HepG2 (cell line): ENCODE measurements around the gene TCAIM. TPM values are rescaled to one million over a fixed set of nuclear protein-coding genes. Genes with fewer than 3 reads are reported as not detected.

Source experiments
- ATAC-seq: fragments of 200-7000 bp; cut with Tn5 transposase; 3 replicates; pipeline ENCODE4 v1.9.1; 2020; ENCODE audit warnings: mild to moderate bottlenecking, moderate library complexity
- BruUV-seq: library from RNA; stranded (reverse); fragments of 400-500 nt; replicated peaks from 2 replicates; lab custom pipeline; 2021; lab: Mats Ljungman, UMichigan
- CTCF ChIA-PET: fragments of 300-600 bp; formaldehyde crosslinking; extraction: SDS; loops from one replicate; lab custom pipeline; 2021; ENCODE audit warnings: low total read pairs, inconsistent platforms, low intra/inter-chr PET ratio; lab: Yijun Ruan, JAX
- POLR2A ChIA-PET: fragments of 350-600 bp; sonication (Branson Sonifier 250); formaldehyde crosslinking; loops from one replicate; lab custom pipeline; 2020; ENCODE audit warnings: antibody characterized with exemption, inconsistent platforms; lab: Yijun Ruan, JAX
- DNase-seq: peaks from one replicate; pipeline ENCODE4 v3.0.0-alpha.2; 2015; ENCODE audit warnings: low spot score
- FAIRE-seq: peaks from 3 replicates; lab custom pipeline; 2011; peaks lifted over from hg19 to GRCh38; lab: Jason Lieb, UNC
- H2AFZ ChIP-seq: one replicate; pipeline ENCODE4 v1.6.1; 2011; ENCODE audit warnings: low read length, inconsistent platforms
- H3K27ac ChIP-seq: fragments of 300-600 bp; 3 replicates; pipeline ENCODE4 v1.8.0; 2011; ENCODE audit warnings: mixed run types, mild to moderate bottlenecking, mixed read lengths, low read length, inconsistent platforms; ENCODE audit not compliant: insufficient read depth; ENCODE audit errors: extremely low read length
- H3K27me3 ChIP-seq, 2 experiments: fragments of 200-600 bp in 1 of 2; 2 replicates in 1 of 2; 3 replicates in 1 of 2; pipeline versions ENCODE4 v1.6.0 to v1.8.0; 2011; ENCODE audit warnings: low read length in 2 of 2, mild to moderate bottlenecking in 2 of 2, moderate library complexity in 2 of 2, inconsistent platforms in 1 of 2; ENCODE audit not compliant: insufficient read depth in 2 of 2, control insufficient read depth in 1 of 2
- H3K36me3 ChIP-seq, 2 experiments: fragments of 200-600 bp in 1 of 2; replicated peaks in 1 of 2; 2 replicates in 1 of 2; 3 replicates in 1 of 2; pipeline versions ENCODE4 v1.5.1 to v1.8.0; 2011; ENCODE audit warnings: low read length in 2 of 2, inconsistent platforms in 1 of 2; ENCODE audit not compliant: insufficient read depth in 2 of 2, control insufficient read depth in 1 of 2
- H3K4me1 ChIP-seq: 2 replicates; pipeline ENCODE4 v1.5.1; 2012; ENCODE audit warnings: low read length, inconsistent platforms; ENCODE audit not compliant: insufficient read depth
- H3K4me2 ChIP-seq: 2 replicates; pipeline ENCODE4 v1.6.0; 2011; ENCODE audit warnings: low read depth, low read length, inconsistent platforms
- H3K4me3 ChIP-seq, 3 experiments: fragments of 200-600 bp in 1 of 3; sonication (generic), shearing (Covaris generic) in 1 of 3; replicated peaks in 1 of 3; 2 replicates each; pipeline ENCODE4 v1.5.1; 2011 to 2016; ENCODE audit warnings: low read length in 3 of 3, inconsistent platforms in 2 of 3, low read depth in 2 of 3, mild to moderate bottlenecking in 2 of 3, control low read depth in 1 of 3, mixed read lengths in 1 of 3; ENCODE audit not compliant: insufficient read depth in 1 of 3
- H3K79me2 ChIP-seq: one replicate; pipeline ENCODE4 v1.6.1; 2011; ENCODE audit warnings: low read length, inconsistent platforms; ENCODE audit not compliant: insufficient read depth
- H3K9ac ChIP-seq: 2 replicates; pipeline ENCODE4 v1.6.0; 2011; ENCODE audit warnings: mild to moderate bottlenecking, low read depth, low read length, inconsistent platforms; ENCODE audit not compliant: insufficient read depth
- H3K9me3 ChIP-seq: 2 replicates; pipeline ENCODE4 v1.5.1; 2012; ENCODE audit warnings: mild to moderate bottlenecking, low read length
- H4K20me1 ChIP-seq: 2 replicates; pipeline ENCODE4 v1.6.0; 2011; ENCODE audit warnings: inconsistent platforms, mild to moderate bottlenecking, low read length, moderate library complexity; ENCODE audit not compliant: insufficient read depth
- DRAP1 ChIP-seq: IDR thresholded peaks from 2 replicates; pipeline ENCODE4 v1.6.1; 2016; ENCODE audit warnings: missing genetic modification reagents, missing compliant biosample characterization
- ELF3 ChIP-seq: IDR thresholded peaks from 2 replicates; pipeline ENCODE4 v1.6.1; 2016; ENCODE audit warnings: missing genetic modification reagents, missing compliant biosample characterization
- FOSL1 ChIP-seq: sonication (generic); formaldehyde crosslinking; IDR thresholded peaks from 2 replicates; pipeline ENCODE4 v1.9.0; 2021; ENCODE audit warnings: missing genetic modification reagents, borderline replicate concordance
- IKZF1 ChIP-seq: fragments of 450-650 bp; IDR thresholded peaks from 2 replicates; pipeline ENCODE4 v1.7.1; 2016
- KLF6 ChIP-seq: IDR thresholded peaks from 2 replicates; pipeline ENCODE4 v1.8.0; 2016; ENCODE audit warnings: missing biosample characterization, missing genetic modification reagents
- MAZ ChIP-seq, 2 experiments: sonication (generic) in 1 of 2; formaldehyde crosslinking in 1 of 2; IDR thresholded peaks; 2 replicates each; pipeline versions ENCODE4 v1.5.0 to v1.6.1; 2012 to 2020; ENCODE audit warnings: low read depth in 2 of 2, mild to moderate bottlenecking in 2 of 2, borderline replicate concordance in 1 of 2, improper control_type of control experiment in 1 of 2, low read length in 1 of 2, missing genetic modification reagents in 1 of 2, moderate library complexity in 1 of 2
- NFKBIZ ChIP-seq: IDR thresholded peaks from 2 replicates; pipeline ENCODE4 v1.6.1; 2018; ENCODE audit warnings: missing genetic modification reagents, missing compliant biosample characterization
- NPAS2 ChIP-seq: sonication (generic); formaldehyde crosslinking; IDR thresholded peaks from 2 replicates; pipeline ENCODE4 v1.8.0; 2022; ENCODE audit warnings: mild to moderate bottlenecking, missing genetic modification reagents, borderline replicate concordance
- PHF8 ChIP-seq: sonication (generic); formaldehyde crosslinking; IDR thresholded peaks from 2 replicates; pipeline ENCODE4 v1.5.0; 2020; ENCODE audit warnings: missing genetic modification reagents
- RXRB ChIP-seq: IDR thresholded peaks from 2 replicates; pipeline ENCODE4 v1.6.1; 2016; ENCODE audit warnings: borderline replicate concordance, missing genetic modification reagents, missing compliant biosample characterization
- SIX1 ChIP-seq: sonication (generic); formaldehyde crosslinking; IDR thresholded peaks from 2 replicates; pipeline ENCODE4 v1.4.0; 2020; ENCODE audit warnings: missing genetic modification reagents, borderline replicate concordance
- SMAD3 ChIP-seq: sonication (generic); formaldehyde crosslinking; IDR thresholded peaks from 2 replicates; pipeline ENCODE4 v1.4.0; 2020; ENCODE audit warnings: missing genetic modification reagents
- SOX5 ChIP-seq: IDR thresholded peaks from 2 replicates; pipeline ENCODE4 v1.6.1; 2016; ENCODE audit warnings: borderline replicate concordance
- ZBTB25 ChIP-seq: IDR thresholded peaks from 2 replicates; pipeline ENCODE4 v1.6.1; 2018; ENCODE audit warnings: missing genetic modification reagents
- ZKSCAN5 ChIP-seq: sonication (generic); formaldehyde crosslinking; IDR thresholded peaks from 2 replicates; pipeline ENCODE4 v1.5.1; 2020; ENCODE audit warnings: mild to moderate bottlenecking, missing genetic modification reagents
- ZNF292 ChIP-seq: sonication (generic); formaldehyde crosslinking; IDR thresholded peaks from 2 replicates; pipeline ENCODE4 v1.8.1; 2022; ENCODE audit warnings: mild to moderate bottlenecking, low read depth, missing genetic modification reagents, borderline replicate concordance
- ZNF691 ChIP-seq: sonication (generic); formaldehyde crosslinking; IDR thresholded peaks from 2 replicates; pipeline ENCODE4 v1.4.0; 2020; ENCODE audit warnings: missing genetic modification reagents, low read depth, mild to moderate bottlenecking, borderline replicate concordance
- ZNF781 ChIP-seq: sonication (generic); formaldehyde crosslinking; IDR thresholded peaks from 2 replicates; pipeline ENCODE4 v1.5.1; 2020; ENCODE audit warnings: borderline replicate concordance, mild to moderate bottlenecking, missing genetic modification reagents; ENCODE audit errors: not compliant biosample characterization
- ZNF83 ChIP-seq: sonication (generic); formaldehyde crosslinking; IDR thresholded peaks from 2 replicates; pipeline ENCODE4 v1.4.0; 2020; ENCODE audit warnings: missing genetic modification reagents, mild to moderate bottlenecking, borderline replicate concordance
- WGBS: methylation state at CpG from one replicate; pipeline ENCODE4 v1.1.6; 2017; ENCODE audit warnings: low lambda C conversion rate; 5-methylcytosine and 5-hydroxymethylcytosine counted together
- in situ Hi-C: cut with HindIII; loops from 2 replicates; pipeline ENCODE4 v1.10.0; 2017; ENCODE audit warnings: low pct_unique_long_range_greater_than_20kb; ENCODE audit not compliant: extremely low pct_ligation_motif_present
- intact Hi-C: fragments of 100-400 bp; cut with micrococcal nuclease; formaldehyde crosslinking; loops from one replicate; pipeline ENCODE4 v1.10.0; 2022; ENCODE audit not compliant: unreplicated experiment
- polyA plus RNA-seq, 8 experiments: library from polyadenylated mRNA; depleted of rRNA in 3 of 8; stranded (reverse) in 7 of 8; unstranded in 1 of 8; fragments of >200 nt; fragmentation: Illumina TruSeq in 4 of 8; extraction: Trizol in 4 of 8; gene quantifications; 2 replicates each; pipeline versions ENCODE4 v1.2.1 to v1.2.3, GENCODE V29; 2011 to 2016; ENCODE audit warnings: low read depth in 4 of 8, missing spikeins in 1 of 8, mixed read lengths in 1 of 8; ENCODE audit not compliant: insufficient read depth in 1 of 8
- total RNA-seq, 5 experiments: library from RNA; depleted of rRNA; stranded (reverse); fragments of >200 nt; fragmentation: Illumina TruSeq; extraction: Trizol; gene quantifications; 2 replicates each; pipeline ENCODE4 v1.2.3, GENCODE V29; 2016; ENCODE audit warnings: low read depth in 1 of 5
- TF ChIP-seq, protein P1 (sequence below): sonication (generic); formaldehyde crosslinking; IDR thresholded peaks from 2 replicates; pipeline ENCODE4 v1.5.1; 2020; ENCODE audit warnings: mild to moderate bottlenecking, missing genetic modification reagents

The TCAIM gene
- total and polyA plus RNA-seq, 2 of the 13 experiments (the other 11 are each of a cell fraction or from before 2014, with no cell fraction given) = 16.9 to 22.6 TPM

GRCh38 chr3:44363591-44363990, 25.0 kb downstream of the TCAIM start:
- intact Hi-C loops = no loop called here
- BruUV-seq = no TSS peak
- H4K20me1 ChIP-seq = no peaks in the 10 kb centered on the region
- DNase-seq (peak; percentile 82), FAIRE-seq (peak; percentile 68), ATAC-seq (peak; percentile 83)
- peak overlapping the region; percentile 62; the same call in 1 of the 2 replicates for H3K4me2 ChIP-seq
- H3K9me3 ChIP-seq = no peaks in the 10 kb centered on the region
- under 1% methylated on average over 2 of the region's 2 CpGs for WGBS
- no peak overlapping the region for H3K9ac ChIP-seq
- CTCF ChIA-PET = no interaction called here
- peak overlapping the region in 2 of 3 experiments; percentile 40 to 42; a peak in 2 of 6 replicates for H3K4me3 ChIP-seq
- POLR2A ChIA-PET = interaction anchor here (0.7 to 2.7 kb wide), 9 partner anchors 10 to 147 kb away, joined by 3 to 36 read pairs (median 4); partner anchors contain the start of gene TCAIM
- H3K36me3 ChIP-seq = peaks cover 0 to 1% of the 10 kb centered on the region in 2 experiments; a peak in 1 of 5 replicates
- in situ Hi-C loops = no loop called here
- H2AFZ ChIP-seq = no peak overlapping the region
- peak overlapping the region; percentile 52 for H3K27ac ChIP-seq
- peaks cover 64% of the 10 kb centered on the region for H3K4me1 ChIP-seq
- H3K27me3 ChIP-seq = no peaks in the 10 kb centered on the region
- no peaks in the 10 kb centered on the region for H3K79me2 ChIP-seq
- TF ChIP-seq IKZF1 (no peak), SOX5 (CRISPR knock-in tag) (peak; percentile 35; the same call in 1 of the 2 replicates), MAZ (IDR thresholded peaks at IDR 0.05; ENCODE audit: borderline replicate concordance, low read depth, low read length) (no peak), MAZ (CRISPR knock-in tag; IDR thresholded peaks at IDR 0.05; ENCODE audit: low read depth) (no peak), NPAS2 (CRISPR knock-in tag) (no peak), SIX1 (CRISPR knock-in tag) (peak; percentile 22; the same call in 1 of the 2 replicates), PHF8 (CRISPR knock-in tag) (no peak), NFKBIZ (no peak), ZNF292 (CRISPR knock-in tag) (no peak), ZNF691 (CRISPR knock-in tag) (no peak), ZKSCAN5 (CRISPR knock-in tag) (no peak), ZBTB25 (0 out of 2 replicates have a peak, but pooled peaks have one; percentile 20), SMAD3 (CRISPR knock-in tag) (0 out of 2 replicates have a peak, but pooled peaks have one; percentile 21), KLF6 (no peak), RXRB (CRISPR knock-in tag) (peak; percentile 30; the same call in 1 of the 2 replicates), ZNF781 (CRISPR knock-in tag) (no peak), FOSL1 (no peak), DRAP1 (CRISPR knock-in tag) (peak; percentile 63; the same call in 1 of the 2 replicates), ELF3 (CRISPR knock-in tag) (peak; percentile 56), ZNF83 (CRISPR knock-in tag) (no peak)
- TF ChIP-seq, protein P1, sequence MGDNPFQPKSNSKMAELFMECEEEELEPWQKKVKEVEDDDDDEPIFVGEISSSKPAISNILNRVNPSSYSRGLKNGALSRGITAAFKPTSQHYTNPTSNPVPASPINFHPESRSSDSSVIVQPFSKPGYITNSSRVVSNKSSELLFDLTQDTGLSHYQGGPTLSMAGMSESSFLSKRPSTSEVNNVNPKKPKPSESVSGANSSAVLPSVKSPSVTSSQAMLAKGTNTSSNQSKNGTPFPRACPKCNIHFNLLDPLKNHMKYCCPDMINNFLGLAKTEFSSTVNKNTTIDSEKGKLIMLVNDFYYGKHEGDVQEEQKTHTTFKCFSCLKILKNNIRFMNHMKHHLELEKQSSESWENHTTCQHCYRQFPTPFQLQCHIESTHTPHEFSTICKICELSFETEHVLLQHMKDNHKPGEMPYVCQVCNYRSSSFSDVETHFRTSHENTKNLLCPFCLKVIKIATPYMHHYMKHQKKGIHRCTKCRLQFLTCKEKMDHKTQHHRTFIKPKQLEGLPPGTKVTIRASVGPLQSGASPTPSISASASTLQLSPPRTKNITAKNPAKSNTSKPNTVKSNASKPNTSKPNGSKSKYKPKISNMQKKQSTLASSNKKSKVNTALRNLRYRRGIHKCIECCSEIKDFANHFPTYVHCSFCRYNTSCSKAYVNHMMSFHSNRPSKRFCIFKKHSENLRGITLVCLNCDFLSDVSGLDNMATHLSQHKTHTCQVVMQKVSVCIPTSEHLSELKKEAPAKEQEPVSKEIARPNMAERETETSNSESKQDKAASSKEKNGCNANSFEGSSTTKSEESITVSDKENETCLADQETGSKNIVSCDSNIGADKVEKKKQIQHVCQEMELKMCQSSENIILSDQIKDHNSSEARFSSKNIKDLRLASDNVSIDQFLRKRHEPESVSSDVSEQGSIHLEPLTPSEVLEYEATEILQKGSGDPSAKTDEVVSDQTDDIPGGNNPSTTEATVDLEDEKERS (CRISPR knock-in tag) = no peak
